Activated B cell treated with CpG ODN at 0.5 μM for 24 hours (primary cell): ENCODE measurements around the gene MMP12. TPM values are rescaled to one million over a fixed set of nuclear protein-coding genes. Genes with fewer than 3 reads are reported as not detected.
"Not testable (repeated sequence)": the region's sequence is repeated elsewhere in the genome, so short reads cannot be mapped to it uniquely, and the experiment has no call there.

ENCODE experiments used
- ATAC-seq: fragments of 200-7000 bp; cut with Tn5 transposase; one replicate; pipeline ENCODE4 v1.10.0; 2021; ENCODE audit warnings: low read depth, mild to moderate bottlenecking, moderate library complexity
- CTCF ChIA-PET: fragments of 350-600 bp; sonication (Branson Sonifier 250); formaldehyde crosslinking; loops from one replicate; lab custom pipeline; 2021; ENCODE audit warnings: antibody characterized with exemption; lab: Charles Lee
- POLR2A ChIA-PET: fragments of 350-600 bp; sonication (Branson Sonifier 250); formaldehyde crosslinking; loops from one replicate; lab custom pipeline; 2021; ENCODE audit warnings: antibody characterized with exemption; lab: Charles Lee
- DNase-seq: peaks from one replicate; pipeline ENCODE4 v3.0.0; 2022
- H3K27ac Mint-ChIP-seq: one replicate; pipeline ENCODE4 v1.8.0; 2020; ENCODE audit warnings: mixed read lengths
- H3K27me3 Mint-ChIP-seq: one replicate; pipeline ENCODE4 v1.8.0; 2021; ENCODE audit warnings: mixed read lengths
- H3K36me3 Mint-ChIP-seq: one replicate; pipeline ENCODE4 v1.8.0; 2021; ENCODE audit warnings: low read depth, mixed read lengths
- H3K4me1 Mint-ChIP-seq: one replicate; pipeline ENCODE4 v1.8.0; 2021; ENCODE audit warnings: mixed read lengths
- H3K4me3 Mint-ChIP-seq: one replicate; pipeline ENCODE4 v1.8.0; 2020; ENCODE audit warnings: mild to moderate bottlenecking, mixed read lengths
- H3K9me3 Mint-ChIP-seq: one replicate; pipeline ENCODE4 v1.8.0; 2020; ENCODE audit warnings: mixed read lengths
- CTCF ChIP-seq: fragments of 200-600 bp; IDR thresholded peaks from one replicate; pipeline ENCODE4 v1.8.0; 2022; ENCODE audit warnings: antibody characterized with exemption, mild to moderate bottlenecking
- intact Hi-C: fragments of 100-400 bp; cut with micrococcal nuclease; formaldehyde crosslinking; loops from one replicate; pipeline ENCODE4 v1.15.1; 2024
- total RNA-seq: library from RNA; stranded (reverse); gene quantifications from 2 replicates; pipeline ENCODE4 v1.2.3, GENCODE V29; 2022

Gene MMP12
- total RNA-seq, 1 donor from 2014 or later = not detected

- no peak overlapping the region for H3K4me3 Mint-ChIP-seq
- ChIA-PET CTCF (interaction anchor here (0.8 to 1.3 kb wide), 3 partner anchors 22 to 27 kb away, joined by 3 to 13 read pairs (median 4); no protein-coding TSS in a partner anchor), POLR2A (no interaction called here)
- intact Hi-C loops = loop anchor here (1.0 to 5.0 kb wide), 2 partner anchors 27 to 138 kb away; no protein-coding TSS in a partner anchor
- DNase-seq (no peak), ATAC-seq (no peak)
- no peaks in the 10 kb centered on the region for H3K36me3 Mint-ChIP-seq
- peaks cover 1% of the 10 kb centered on the region for H3K27me3 Mint-ChIP-seq
- no peaks in the 10 kb centered on the region for H3K4me1 Mint-ChIP-seq
- H3K27ac Mint-ChIP-seq = no peak overlapping the region
- TF ChIP-seq CTCF = no peak
- H3K9me3 Mint-ChIP-seq = no peaks in the 10 kb centered on the region
Observed at GRCh38 chr11:102914238-102915043, 39.7 kb upstream of the MMP12 start.

GRCh38 chr11:102912482-102912830 lies 37.7 kb upstream of the MMP12 start:
- CTCF ChIA-PET = interaction anchor here (1.5 kb wide), 1 partner anchor 28 kb away, joined by 5 read pairs; no protein-coding TSS in a partner anchor
- H3K36me3 Mint-ChIP-seq = no peaks in the 10 kb centered on the region
- peaks cover 15% of the 10 kb centered on the region for H3K27me3 Mint-ChIP-seq
- no peak overlapping the region for H3K27ac Mint-ChIP-seq
- H3K4me1 Mint-ChIP-seq = no peaks in the 10 kb centered on the region
- TF ChIP-seq CTCF = no peak
- intact Hi-C loops = no loop called here
- DNase-seq (no peak), ATAC-seq (no peak)
- H3K9me3 Mint-ChIP-seq = no peaks in the 10 kb centered on the region
- H3K4me3 Mint-ChIP-seq = no peak overlapping the region
- POLR2A ChIA-PET = no interaction called here

GRCh38 chr11:102911758-102912481 lies 37.1 kb upstream of the MMP12 start:
- intact Hi-C loops = no loop called here
- H3K4me3 Mint-ChIP-seq = no peak overlapping the region
- DNase-seq = no peak
- peaks cover 15% of the 10 kb centered on the region for H3K27me3 Mint-ChIP-seq
- H3K27ac Mint-ChIP-seq = no peak overlapping the region
- no peak for TF ChIP-seq CTCF
- POLR2A ChIA-PET = no interaction called here
- no peaks in the 10 kb centered on the region for H3K9me3 Mint-ChIP-seq
- CTCF ChIA-PET = interaction anchor here (1.5 kb wide), 1 partner anchor 29 kb away, joined by 5 read pairs; no protein-coding TSS in a partner anchor
- no peak for ATAC-seq
- no peaks in the 10 kb centered on the region for H3K4me1 Mint-ChIP-seq
- no peaks in the 10 kb centered on the region for H3K36me3 Mint-ChIP-seq

- CTCF ChIA-PET, H3K9me3 Mint-ChIP-seq, DNase-seq, POLR2A ChIA-PET, H3K27ac Mint-ChIP-seq, H3K36me3 Mint-ChIP-seq, ATAC-seq, H3K4me3 Mint-ChIP-seq, intact Hi-C loops, H3K4me1 Mint-ChIP-seq: not testable (repeated sequence)
- peaks cover 18% of the 10 kb centered on the region for H3K27me3 Mint-ChIP-seq
Observed at GRCh38 chr11:102905848-102906247, 31.1 kb upstream of the MMP12 start.

GRCh38 chr11:102903895-102904294 lies 29.1 kb upstream of the MMP12 start:
- DNase-seq, H3K36me3 Mint-ChIP-seq, H3K9me3 Mint-ChIP-seq, ATAC-seq, H3K4me3 Mint-ChIP-seq, H3K4me1 Mint-ChIP-seq, POLR2A ChIA-PET, H3K27ac Mint-ChIP-seq, CTCF ChIA-PET, intact Hi-C loops: not testable (repeated sequence)
- H3K27me3 Mint-ChIP-seq = peaks cover 13% of the 10 kb centered on the region

- Mint-ChIP-seq H3K27ac (no peak overlapping the region), H3K36me3 (no peaks in the 10 kb centered on the region), H3K4me3 (no peak overlapping the region), H3K27me3 (peaks cover 9% of the 10 kb centered on the region), H3K9me3 (peaks cover 7% of the 10 kb centered on the region), H3K4me1 (no peaks in the 10 kb centered on the region)
- ATAC-seq (no peak), DNase-seq (no peak)
- intact Hi-C loops = no loop called here
- CTCF ChIA-PET = no interaction called here
- POLR2A ChIA-PET = no interaction called here
- no peak for TF ChIP-seq CTCF
Observed at GRCh38 chr11:102900346-102900745, 25.6 kb upstream of the MMP12 start.
